C4-2B (cell line): ENCODE results near the gene TAS2R41.

Source experiments
- ZFX ChIP-seq: fragments of 450-650 bp; IDR thresholded peaks from 2 replicates; pipeline ENCODE4 v1.6.1; 2017
- TF ChIP-seq, protein P1 (sequence below): fragments of 450-650 bp; conservative IDR thresholded peaks from 2 replicates; pipeline ENCODE4 v1.5.1; 2017; ENCODE audit warnings: mild to moderate bottlenecking

DNA sequence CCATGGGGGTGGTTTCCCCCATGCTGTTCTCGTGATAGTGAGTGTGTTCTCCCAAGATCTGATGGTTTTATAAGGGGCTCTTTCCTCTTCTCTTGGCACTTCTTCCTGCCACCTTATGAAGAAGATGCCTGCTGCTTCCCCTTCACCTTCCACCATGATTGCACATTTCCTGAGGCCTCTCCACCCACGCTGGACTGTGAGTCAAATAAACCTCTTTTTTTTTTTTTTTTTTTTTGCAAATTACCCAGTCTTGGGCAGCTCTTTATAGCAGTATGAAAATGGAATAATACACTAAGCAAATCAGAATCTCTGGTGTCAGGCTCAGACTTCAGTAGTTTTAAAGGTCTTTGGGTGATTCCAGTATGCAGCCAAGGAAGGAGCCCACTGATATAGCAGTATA is 28.2 kb downstream of the TAS2R41 start:
- TF ChIP-seq, protein P1, sequence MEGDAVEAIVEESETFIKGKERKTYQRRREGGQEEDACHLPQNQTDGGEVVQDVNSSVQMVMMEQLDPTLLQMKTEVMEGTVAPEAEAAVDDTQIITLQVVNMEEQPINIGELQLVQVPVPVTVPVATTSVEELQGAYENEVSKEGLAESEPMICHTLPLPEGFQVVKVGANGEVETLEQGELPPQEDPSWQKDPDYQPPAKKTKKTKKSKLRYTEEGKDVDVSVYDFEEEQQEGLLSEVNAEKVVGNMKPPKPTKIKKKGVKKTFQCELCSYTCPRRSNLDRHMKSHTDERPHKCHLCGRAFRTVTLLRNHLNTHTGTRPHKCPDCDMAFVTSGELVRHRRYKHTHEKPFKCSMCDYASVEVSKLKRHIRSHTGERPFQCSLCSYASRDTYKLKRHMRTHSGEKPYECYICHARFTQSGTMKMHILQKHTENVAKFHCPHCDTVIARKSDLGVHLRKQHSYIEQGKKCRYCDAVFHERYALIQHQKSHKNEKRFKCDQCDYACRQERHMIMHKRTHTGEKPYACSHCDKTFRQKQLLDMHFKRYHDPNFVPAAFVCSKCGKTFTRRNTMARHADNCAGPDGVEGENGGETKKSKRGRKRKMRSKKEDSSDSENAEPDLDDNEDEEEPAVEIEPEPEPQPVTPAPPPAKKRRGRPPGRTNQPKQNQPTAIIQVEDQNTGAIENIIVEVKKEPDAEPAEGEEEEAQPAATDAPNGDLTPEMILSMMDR = no peak
- TF ChIP-seq ZFX = no peak
